GM23248 (cell line): ENCODE data around the gene PIP5K1B. TPM values are rescaled to one million over a fixed set of nuclear protein-coding genes. Genes with fewer than 3 reads are reported as not detected.

Experiments used
- DNase-seq: peaks from one replicate; pipeline ENCODE4 v3.0.0-alpha.2; 2015
- H2AFZ ChIP-seq: fragments of 200-600 bp; sonication (generic); 2 replicates; pipeline ENCODE4 v1.6.1; 2016; ENCODE audit warnings: antibody characterized with exemption
- H3F3A ChIP-seq: fragments of 200-600 bp; sonication (generic); 2 replicates; pipeline ENCODE4 v1.6.1; 2016; ENCODE audit warnings: mild to moderate bottlenecking, antibody characterized with exemption, mixed run types; ENCODE audit not compliant: insufficient read depth
- H3K27ac ChIP-seq: fragments of 200-600 bp; sonication (generic); 2 replicates; pipeline ENCODE4 v1.5.1; 2016; ENCODE audit warnings: mild to moderate bottlenecking
- H3K27me3 ChIP-seq: fragments of 200-600 bp; sonication (generic); replicated peaks from 2 replicates; pipeline ENCODE4 v1.6.1; 2016; ENCODE audit warnings: mild to moderate bottlenecking; ENCODE audit not compliant: insufficient read depth
- H3K36me3 ChIP-seq: fragments of 200-600 bp; sonication (generic); 2 replicates; pipeline ENCODE4 v1.6.1; 2016; ENCODE audit warnings: low read depth, mild to moderate bottlenecking
- H3K4me1 ChIP-seq: fragments of 200-600 bp; sonication (generic); 2 replicates; pipeline ENCODE4 v1.6.1; 2016; ENCODE audit warnings: mild to moderate bottlenecking; ENCODE audit not compliant: insufficient read depth
- H3K4me2 ChIP-seq: fragments of 200-600 bp; sonication (generic); one replicate; pipeline ENCODE4 v1.6.1; 2016; ENCODE audit warnings: mild to moderate bottlenecking; ENCODE audit not compliant: unreplicated experiment
- H3K4me3 ChIP-seq: fragments of 200-600 bp; sonication (generic); 2 replicates; pipeline ENCODE4 v1.5.1; 2016; ENCODE audit warnings: mild to moderate bottlenecking
- H3K79me2 ChIP-seq: fragments of 200-600 bp; sonication (generic); 2 replicates; pipeline ENCODE4 v1.6.1; 2016; ENCODE audit warnings: mild to moderate bottlenecking; ENCODE audit not compliant: insufficient read depth
- H3K9ac ChIP-seq: fragments of 200-600 bp; sonication (generic); 2 replicates; pipeline ENCODE4 v1.6.1; 2016; ENCODE audit warnings: mild to moderate bottlenecking
- H3K9me2 ChIP-seq: fragments of 200-600 bp; sonication (generic); 2 replicates; pipeline ENCODE4 v1.6.1; 2016; ENCODE audit warnings: mixed run types, mild to moderate bottlenecking, moderate library complexity; ENCODE audit not compliant: insufficient read depth
- H3K9me3 ChIP-seq: fragments of 200-600 bp; sonication (generic); one replicate; pipeline ENCODE4 v1.6.1; 2017; ENCODE audit warnings: low read depth
- H4K20me1 ChIP-seq: fragments of 200-600 bp; sonication (generic); 2 replicates; pipeline ENCODE4 v1.6.0; 2016; ENCODE audit not compliant: insufficient read depth
- EZH2 ChIP-seq: fragments of 200-600 bp; sonication (generic); IDR thresholded peaks from 2 replicates; pipeline ENCODE4 v1.6.1; 2018; ENCODE audit warnings: antibody characterized with exemption, mild to moderate bottlenecking; ENCODE audit not compliant: insufficient read depth, poor library complexity, severe bottlenecking
- EZH2phosphoT487 ChIP-seq: fragments of 200-600 bp; sonication (generic); IDR thresholded peaks from 2 replicates; pipeline ENCODE4 v1.6.1; 2018; ENCODE audit warnings: antibody characterized with exemption, moderate library complexity, mild to moderate bottlenecking, low read depth; ENCODE audit not compliant: insufficient read depth
- WGBS, 2 experiments: methylation state at CpG; one replicate each; pipeline ENCODE4 v1.1.6; 2015 to 2017; ENCODE audit warnings: low lambda C conversion rate in 2 of 2, low coverage in 1 of 2; ENCODE audit errors: missing lambda C conversion rate in 2 of 2; 5-methylcytosine and 5-hydroxymethylcytosine counted together
- in situ Hi-C: fragments of 300-500 bp; cut with MboI; formaldehyde crosslinking; loops from 2 replicates; pipeline ENCODE4 v1.15.0; 2020
- polyA plus RNA-seq: library from polyadenylated mRNA; unstranded; fragments of >200 nt; fragmentation: Nextera tagmentation; extraction: Ambion mirVana; gene quantifications from 2 replicates; pipeline ENCODE4 v1.2.1, GENCODE V29; 2016
- total RNA-seq: library from RNA; depleted of rRNA; stranded (reverse); fragments of >200 nt; shearing (Covaris generic); gene quantifications from 2 replicates; pipeline ENCODE4 v1.2.3, GENCODE V29; 2014

PIP5K1B gene
- total and polyA plus RNA-seq, 2 experiments from 2014 or later: not detected

GRCh38 chr9:68978066-68978465 is 273.0 kb downstream of the PIP5K1B start:
- no peak overlapping the region for H2AFZ ChIP-seq
- H3K79me2 ChIP-seq: no peaks in the 10 kb centered on the region
- no peaks in the 10 kb centered on the region for H3K36me3 ChIP-seq
- no peak overlapping the region for H3K4me2 ChIP-seq
- no peaks in the 10 kb centered on the region for H3K9me3 ChIP-seq
- no peak overlapping the region for H3K4me3 ChIP-seq
- 59 to 72% methylated on average over 4 of the region's 4 CpGs for WGBS, 2 experiments
- no peaks in the 10 kb centered on the region for H3K4me1 ChIP-seq
- H3K27ac ChIP-seq: no peak overlapping the region
- H4K20me1 ChIP-seq: no peaks in the 10 kb centered on the region
- H3K27me3 ChIP-seq: no peaks in the 10 kb centered on the region
- H3K9ac ChIP-seq: no peak overlapping the region
- no peak for DNase-seq
- in situ Hi-C loops: no loop called here
- no peaks in the 10 kb centered on the region for H3K9me2 ChIP-seq
- TF ChIP-seq EZH2 (no peak), EZH2phosphoT487 (no peak)
- no peaks in the 10 kb centered on the region for H3F3A ChIP-seq

GRCh38 chr9:68978501-68978900 is 273.5 kb downstream of the PIP5K1B start:
- in situ Hi-C loops: no loop called here
- 41 to 48% methylated on average over 3 of the region's 3 CpGs for WGBS, 2 experiments
- Histone ChIP-seq H2AFZ (no peak overlapping the region), H3K4me3 (no peak overlapping the region), H3K4me2 (no peak overlapping the region), H4K20me1 (no peaks in the 10 kb centered on the region), H3K9me2 (no peaks in the 10 kb centered on the region), H3K27ac (no peak overlapping the region), H3K9ac (no peak overlapping the region), H3F3A (no peaks in the 10 kb centered on the region), H3K4me1 (no peaks in the 10 kb centered on the region), H3K27me3 (no peaks in the 10 kb centered on the region), H3K9me3 (no peaks in the 10 kb centered on the region), H3K79me2 (no peaks in the 10 kb centered on the region), H3K36me3 (no peaks in the 10 kb centered on the region)
- TF ChIP-seq EZH2 (no peak), EZH2phosphoT487 (no peak)
- no peak for DNase-seq

- H3K4me2 ChIP-seq: no peak overlapping the region
- H3K9ac ChIP-seq: no peak overlapping the region
- no peak overlapping the region for H2AFZ ChIP-seq
- no peaks in the 10 kb centered on the region for H4K20me1 ChIP-seq
- no peaks in the 10 kb centered on the region for H3K27me3 ChIP-seq
- no peaks in the 10 kb centered on the region for H3K79me2 ChIP-seq
- H3F3A ChIP-seq: no peaks in the 10 kb centered on the region
- in situ Hi-C loops: no loop called here
- no peak for TF ChIP-seq EZH2
- TF ChIP-seq EZH2phosphoT487: no peak
- no peaks in the 10 kb centered on the region for H3K4me1 ChIP-seq
- H3K9me2 ChIP-seq: no peaks in the 10 kb centered on the region
- H3K27ac ChIP-seq: no peak overlapping the region
- DNase-seq: no peak
- no peaks in the 10 kb centered on the region for H3K9me3 ChIP-seq
- H3K36me3 ChIP-seq: no peaks in the 10 kb centered on the region
- 34% methylated on average over 9 of the region's 9 CpGs for WGBS, 2 experiments
- H3K4me3 ChIP-seq: no peak overlapping the region
These were observed 274.7 kb downstream of the PIP5K1B start for GRCh38 chr9:68979538-68980314.

- Histone ChIP-seq H2AFZ (no peak overlapping the region), H3K4me3 (no peak overlapping the region), H3K9me2 (no peaks in the 10 kb centered on the region), H3K4me2 (no peak overlapping the region), H3K27ac (no peak overlapping the region), H3K9me3 (no peaks in the 10 kb centered on the region), H3K27me3 (no peaks in the 10 kb centered on the region), H3K36me3 (no peaks in the 10 kb centered on the region), H3F3A (no peaks in the 10 kb centered on the region), H3K9ac (no peak overlapping the region), H3K4me1 (no peaks in the 10 kb centered on the region), H4K20me1 (no peaks in the 10 kb centered on the region), H3K79me2 (no peaks in the 10 kb centered on the region)
- no peak for DNase-seq
- in situ Hi-C loops: no loop called here
- WGBS, 2 experiments: 57 to 68% methylated on average over 3 of the region's 3 CpGs
- TF ChIP-seq EZH2: no peak
- TF ChIP-seq EZH2phosphoT487: no peak
These were observed 275.4 kb downstream of the PIP5K1B start for GRCh38 chr9:68980341-68980914.
